GM18868 (cell line): ENCODE results near the gene RER1.

Source experiments
- ATAC-seq: cut with Tn5 transposase; IDR thresholded peaks from one replicate; pipeline ENCODE4 v1.9.1; 2021; ENCODE audit warnings: mild to moderate bottlenecking, moderate library complexity; ENCODE audit not compliant: unreplicated experiment

Gene RER1

DNA sequence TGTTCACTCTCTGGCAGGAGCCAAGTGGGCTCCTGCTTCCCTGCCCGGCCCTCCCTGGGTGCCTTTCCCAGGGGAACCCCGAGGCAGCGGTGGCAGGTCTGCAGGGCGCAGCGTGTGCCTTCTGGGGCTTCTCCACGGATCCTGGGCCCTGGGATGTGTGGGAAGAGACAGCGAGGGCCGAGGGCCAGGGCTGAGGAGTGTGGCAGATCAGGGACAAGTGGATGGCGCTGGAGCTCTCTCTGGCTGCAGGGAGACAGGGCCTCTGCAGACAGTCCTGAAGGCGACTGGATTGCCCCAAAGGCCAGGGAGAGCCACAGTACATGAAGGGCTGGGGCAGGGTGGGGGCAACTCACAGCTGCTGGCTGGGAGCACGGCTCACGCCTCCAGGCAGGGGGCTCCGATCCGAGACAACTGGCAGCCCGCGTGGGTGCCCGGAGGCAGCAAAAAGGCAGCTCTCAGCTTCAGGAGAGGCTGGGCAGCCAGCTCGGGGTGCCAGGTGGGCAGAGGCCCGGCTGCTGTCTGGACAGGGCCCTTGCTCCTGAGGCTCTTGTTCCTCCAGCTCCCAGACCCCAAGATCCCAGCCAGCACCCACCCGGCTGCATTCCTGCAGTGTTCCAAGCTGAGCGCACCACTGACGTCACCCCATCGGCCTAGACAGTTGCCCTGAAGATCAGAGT is 16.3 kb upstream of the RER1 start:
- ATAC-seq = no peak

DNA sequence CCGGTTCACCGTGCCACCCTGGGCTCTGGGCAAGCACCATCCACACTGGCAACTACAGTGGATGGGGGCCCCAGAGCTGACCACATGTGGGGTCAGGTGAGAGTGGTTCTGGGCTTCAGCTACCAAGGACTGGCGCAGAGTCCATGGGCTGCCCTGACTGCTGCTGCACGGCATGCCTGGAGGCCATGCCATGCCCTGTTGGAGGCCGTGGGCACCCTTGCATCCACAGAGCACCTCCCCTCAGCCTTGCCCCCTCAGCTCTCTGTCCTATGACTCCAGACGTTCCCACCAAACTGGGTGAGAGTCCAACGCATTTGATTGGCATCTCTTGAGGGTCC is 15.7 kb upstream of the RER1 start:
- no peak for ATAC-seq

DNA sequence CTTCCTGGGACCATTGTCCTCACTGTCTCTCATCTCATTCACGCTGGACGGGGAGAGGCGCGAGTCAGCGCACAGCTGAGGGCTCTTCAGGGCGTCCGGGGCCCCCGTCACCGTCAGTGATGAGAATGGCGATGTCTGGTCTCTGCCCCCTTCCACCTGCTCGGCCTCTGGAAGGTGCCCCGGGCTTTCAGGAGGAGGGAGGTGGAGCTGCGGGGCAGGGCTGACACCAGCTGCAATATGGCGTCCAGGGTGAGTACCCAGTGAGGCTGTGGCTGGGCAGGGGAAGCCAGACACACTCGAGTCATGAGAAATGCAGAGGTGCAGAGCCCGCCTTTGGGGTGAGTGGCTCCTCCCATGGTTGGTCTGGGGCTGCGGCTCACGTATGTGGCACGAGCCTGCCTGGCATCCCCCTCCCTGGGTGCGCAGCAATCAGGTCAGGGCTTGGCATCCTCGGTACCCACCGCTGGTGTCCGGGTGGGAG is 15.3 kb upstream of the RER1 start:
- ATAC-seq = no peak

DNA sequence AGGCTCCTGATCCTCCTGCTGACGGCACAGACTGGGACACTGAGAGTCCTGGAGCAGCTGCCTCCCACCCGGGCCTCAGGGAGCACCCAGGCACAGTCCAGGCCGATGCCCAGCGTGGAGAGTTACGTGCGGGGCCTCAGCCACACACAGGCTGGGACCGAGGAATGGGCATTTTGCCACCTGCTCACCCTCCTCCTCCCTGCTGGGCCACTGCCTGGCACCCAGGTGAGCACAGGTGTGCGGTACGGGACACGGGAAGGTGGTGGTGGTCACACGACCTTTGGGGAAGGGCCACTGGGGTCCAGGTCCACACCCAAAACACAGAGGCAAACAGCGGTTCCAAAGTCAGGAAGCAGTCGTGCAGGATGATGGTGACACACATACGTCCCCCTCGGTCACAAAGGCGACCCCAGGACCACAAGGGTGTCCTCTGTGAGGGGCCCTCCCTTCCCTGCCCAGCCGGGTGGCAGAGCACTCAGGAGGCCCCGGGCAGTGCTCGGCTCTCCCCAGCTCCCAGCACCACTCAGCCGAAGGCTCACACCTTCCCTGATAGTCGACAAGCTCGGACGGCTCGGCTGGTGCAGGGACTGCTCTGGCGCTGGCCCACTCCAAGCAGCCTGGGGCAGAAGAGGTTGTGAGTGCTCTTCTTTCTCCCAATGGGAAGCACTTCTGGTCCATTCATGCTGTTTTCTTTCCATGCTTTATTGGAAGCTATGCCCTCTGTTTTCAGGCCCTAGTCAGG is 14.5 kb upstream of the RER1 start:
- ATAC-seq = no peak

- ATAC-seq = no peak
These were observed 13.7 kb upstream of the RER1 start for GRCh38 chr1:2377751-2378440.

- ATAC-seq = no peak
These were observed 13.2 kb upstream of the RER1 start for GRCh38 chr1:2378441-2378851.

DNA sequence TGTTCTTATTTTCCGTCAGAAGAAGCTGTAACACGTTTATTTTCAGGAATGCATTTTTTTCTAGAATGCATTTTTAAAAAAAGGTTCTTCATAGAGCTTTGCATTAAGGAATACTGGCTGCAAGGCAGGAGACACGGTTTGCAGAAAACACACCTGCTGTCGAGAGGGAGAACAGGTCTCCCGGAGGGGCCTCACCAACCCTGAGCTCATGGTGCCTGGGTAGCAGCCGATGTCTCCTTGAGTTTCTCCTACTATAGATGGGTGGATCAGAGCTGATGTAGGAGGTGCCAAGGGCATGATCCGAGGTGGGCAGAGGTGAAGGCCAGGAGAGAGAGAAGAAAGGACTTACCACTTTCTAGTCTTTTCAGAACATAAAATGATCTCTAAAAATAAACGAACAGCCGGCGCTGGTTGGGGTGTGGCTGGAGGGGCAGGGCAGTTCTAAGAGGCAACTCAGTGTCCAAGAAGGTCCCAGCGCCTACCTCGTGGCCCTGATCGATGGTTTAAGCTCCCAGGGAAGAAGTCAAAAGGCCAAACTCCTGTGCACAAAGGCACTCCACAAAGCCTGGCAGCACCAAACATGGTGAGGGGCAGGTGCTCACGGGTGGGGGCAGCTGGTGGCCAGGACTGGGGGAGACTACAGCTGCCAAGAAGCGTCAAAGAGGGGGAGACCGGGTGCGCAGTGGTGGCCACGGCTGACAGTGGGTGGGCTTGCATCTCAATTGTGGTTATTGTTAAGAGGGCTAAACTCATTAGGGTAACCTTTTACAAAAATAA is 12.5 kb upstream of the RER1 start:
- no peak for ATAC-seq

GRCh38 chr1:2379733-2380404 is 11.8 kb upstream of the RER1 start:
- ATAC-seq = no peak

- ATAC-seq = no peak
These were observed 10.6 kb upstream of the RER1 start for GRCh38 chr1:2380816-2381591.

DNA sequence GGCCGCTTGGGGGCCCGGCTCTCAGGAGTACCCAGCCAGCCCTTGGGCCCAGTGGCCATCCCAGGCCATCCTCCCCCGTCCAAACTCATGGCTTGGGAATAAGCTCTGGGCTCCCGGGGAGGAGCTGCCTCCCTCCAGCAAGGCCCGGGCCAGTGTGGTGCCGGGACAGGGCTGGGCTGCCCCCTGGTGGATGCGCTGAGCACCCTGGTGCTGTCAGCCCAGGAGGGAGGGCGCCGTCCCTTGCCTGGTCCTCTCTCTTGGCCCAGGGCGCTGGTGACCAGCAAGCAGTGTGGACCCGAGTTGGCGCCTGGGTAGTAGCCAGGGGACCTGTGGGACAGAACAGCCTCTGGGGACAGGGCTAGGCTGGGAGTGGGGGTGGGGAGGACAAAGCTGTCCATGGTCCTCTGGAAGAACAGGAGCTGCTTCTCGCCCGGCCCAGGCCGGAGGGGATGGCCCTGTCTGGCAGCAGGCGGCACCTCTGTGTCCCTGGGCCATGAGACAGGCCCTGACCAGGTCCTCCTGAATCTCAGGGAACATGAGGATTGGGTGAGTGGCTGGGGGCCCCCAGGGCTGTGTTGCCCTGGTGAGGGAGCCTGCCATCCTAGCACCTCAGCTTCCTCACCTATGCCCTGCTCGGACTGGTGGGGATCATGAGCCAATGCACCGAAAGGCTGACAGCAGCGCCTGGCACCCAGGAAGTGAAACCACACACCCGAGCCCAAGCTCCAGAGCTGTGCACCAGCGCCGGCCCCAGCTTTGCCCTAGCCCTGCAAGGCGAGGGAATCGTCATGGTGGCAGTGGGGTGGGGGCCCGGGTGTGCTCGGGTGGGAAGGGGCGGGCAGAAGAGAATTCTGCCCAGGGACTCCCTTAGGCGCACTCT is 9.7 kb upstream of the RER1 start:
- ATAC-seq = no peak

- ATAC-seq = no peak
These were observed 8.8 kb upstream of the RER1 start for GRCh38 chr1:2382621-2383361.

DNA sequence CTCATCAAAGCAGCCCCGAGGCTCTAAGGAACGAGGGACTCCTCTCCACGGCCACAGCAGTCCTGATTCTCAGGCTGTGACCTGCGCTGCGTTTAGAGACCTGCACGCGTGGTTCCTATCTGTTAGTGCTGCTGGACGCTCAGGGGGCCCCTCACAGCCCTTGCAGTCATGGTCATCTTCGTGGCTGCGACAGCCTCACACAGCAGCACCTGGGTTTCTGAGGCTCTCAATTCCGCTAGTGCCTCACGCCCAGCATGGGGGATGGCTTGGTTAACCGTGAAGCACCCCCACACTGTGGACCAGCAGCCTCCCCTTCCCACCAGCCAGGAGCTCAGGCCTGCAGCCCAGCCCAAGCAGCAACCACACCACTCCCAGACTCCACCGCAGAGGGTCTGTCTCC is 8.1 kb upstream of the RER1 start:
- ATAC-seq = no peak

GRCh38 chr1:2384130-2384860 is 7.3 kb upstream of the RER1 start:
- no peak for ATAC-seq

DNA sequence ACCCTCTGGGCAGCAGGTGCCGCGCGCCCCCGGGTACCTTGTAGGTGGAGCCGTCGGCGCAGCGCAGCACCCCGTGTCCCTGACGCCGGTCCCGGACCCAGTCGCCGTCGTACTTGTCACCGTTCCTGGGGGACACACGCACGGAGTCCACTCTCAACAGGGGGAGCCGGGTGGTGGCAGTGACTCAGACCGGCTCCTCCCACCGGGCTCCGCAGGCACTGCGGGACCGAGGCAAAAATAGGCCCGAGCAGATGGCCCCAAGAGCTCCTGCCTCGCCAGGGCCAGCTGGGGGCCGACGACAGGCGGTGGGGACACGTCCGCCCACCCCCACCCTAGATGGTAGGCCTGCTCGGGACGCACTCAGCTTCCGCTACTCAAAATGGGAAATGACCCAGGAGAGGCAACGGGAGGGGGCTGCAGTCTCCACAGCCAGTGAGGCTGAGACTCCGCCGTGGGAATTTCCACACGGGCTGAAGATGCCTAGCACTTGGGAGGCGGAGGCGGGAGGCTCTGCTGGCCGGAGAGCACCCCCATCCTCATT is 6.6 kb upstream of the RER1 start:
- no peak for ATAC-seq

- no peak for ATAC-seq
These were observed 5.9 kb upstream of the RER1 start for GRCh38 chr1:2385606-2386280.

DNA sequence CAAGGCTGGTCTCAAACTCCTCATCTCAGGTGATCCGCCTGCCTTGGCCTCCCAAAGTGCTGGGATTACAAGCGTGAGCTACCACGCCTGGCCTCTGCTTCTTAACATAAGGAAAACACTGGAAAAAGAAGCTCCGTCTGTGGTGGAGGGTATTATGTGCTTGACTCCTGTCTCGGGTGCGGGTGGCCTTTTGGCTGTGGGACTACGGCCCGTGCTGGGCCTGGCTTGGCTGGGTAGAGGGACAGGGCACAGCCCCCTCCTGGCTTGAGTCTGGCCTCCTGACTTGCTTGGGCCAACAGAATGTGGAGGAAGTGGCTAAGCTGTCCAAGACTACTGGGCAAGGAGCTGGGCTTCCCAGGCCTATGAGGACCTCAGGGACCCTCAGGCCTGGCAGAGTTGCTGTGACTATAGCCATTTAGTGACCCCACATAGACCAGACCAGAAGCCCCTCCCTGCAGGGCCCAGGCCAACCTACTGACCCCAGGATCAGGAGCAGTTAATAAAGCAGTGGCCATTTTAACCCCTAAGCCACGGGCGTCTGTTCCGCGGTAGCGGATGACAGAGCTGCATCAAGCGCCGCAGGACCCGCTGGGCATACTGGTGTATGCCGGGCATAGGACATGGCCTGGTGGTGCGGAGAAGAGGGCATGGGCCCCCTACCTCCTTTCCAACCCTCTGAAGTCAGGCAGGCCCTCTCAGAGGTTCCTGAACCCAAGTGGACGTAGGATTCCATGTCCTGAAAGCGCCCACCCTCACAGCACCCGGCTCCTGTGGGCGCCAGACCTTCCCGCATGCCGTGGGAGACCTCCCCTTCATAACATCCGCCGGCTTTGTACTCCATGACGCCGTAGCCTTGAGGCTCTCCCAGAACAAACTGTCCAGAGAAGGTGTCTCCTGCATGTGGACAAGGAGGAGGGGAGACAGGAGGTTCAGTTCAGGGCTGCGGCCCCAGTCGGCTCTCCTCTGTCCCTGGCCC is 4.7 kb upstream of the RER1 start:
- no peak for ATAC-seq
